Keratinocyte (primary cell): ENCODE results near the gene SP140L. TPM values are rescaled to one million over a fixed set of nuclear protein-coding genes. Genes with fewer than 3 reads are reported as not detected.

Experiments
- DNase-seq: peaks from one replicate; pipeline ENCODE4 v3.0.0-alpha.2; 2011; ENCODE audit warnings: low read depth, missing footprints, low spot score
- FAIRE-seq: peaks from 2 replicates; lab custom pipeline; 2011; peaks lifted over from hg19 to GRCh38; lab: Jason Lieb, UNC
- H2AFZ ChIP-seq: 2 replicates; pipeline ENCODE4 v1.6.0; 2012; ENCODE audit warnings: low read length, control low read depth, inconsistent platforms; ENCODE audit not compliant: control insufficient read depth
- H3K27ac ChIP-seq: 2 replicates; pipeline ENCODE4 v1.5.1; 2011; ENCODE audit warnings: low read length; ENCODE audit not compliant: control insufficient read depth, insufficient read depth
- H3K27me3 ChIP-seq: 3 replicates; pipeline ENCODE4 v1.6.0; 2011; ENCODE audit warnings: low read length; ENCODE audit not compliant: control insufficient read depth, insufficient read depth; ENCODE audit errors: extremely low read depth
- H3K36me3 ChIP-seq, 2 experiments: 2 replicates in 1 of 2; 3 replicates in 1 of 2; pipeline ENCODE4 v1.5.1; 2011; ENCODE audit warnings: low read length in 2 of 2, mild to moderate bottlenecking in 1 of 2; ENCODE audit not compliant: control insufficient read depth in 2 of 2, insufficient read depth in 2 of 2; ENCODE audit errors: extremely low read depth in 1 of 2
- H3K4me1 ChIP-seq: 3 replicates; pipeline ENCODE4 v1.5.1; 2011; ENCODE audit warnings: low read length; ENCODE audit not compliant: control insufficient read depth, insufficient read depth; ENCODE audit errors: extremely low read depth
- H3K4me2 ChIP-seq: 3 replicates; pipeline ENCODE4 v1.6.0; 2011; ENCODE audit warnings: low read depth, low read length; ENCODE audit not compliant: control insufficient read depth, insufficient read depth; ENCODE audit errors: extremely low read depth
- H3K4me3 ChIP-seq, 3 experiments: fragments of 200-600 bp in 1 of 3; sonication (generic) in 1 of 3; 2 replicates in 2 of 3; 3 replicates in 1 of 3; pipeline ENCODE4 v1.5.1; 2011 to 2016; ENCODE audit warnings: low read length in 3 of 3, mild to moderate bottlenecking in 3 of 3, control low read depth in 2 of 3, inconsistent platforms in 1 of 3, low read depth in 1 of 3, mixed read lengths in 1 of 3, mixed run types in 1 of 3, moderate library complexity in 1 of 3; ENCODE audit not compliant: control insufficient read depth in 2 of 3, insufficient read depth in 2 of 3; ENCODE audit errors: extremely low read depth in 1 of 3
- H3K79me2 ChIP-seq: 2 replicates; pipeline ENCODE4 v1.6.0; 2012; ENCODE audit warnings: low read length; ENCODE audit not compliant: control insufficient read depth, insufficient read depth
- H3K9ac ChIP-seq: 3 replicates; pipeline ENCODE4 v1.6.0; 2011; ENCODE audit warnings: low read length; ENCODE audit not compliant: control insufficient read depth, insufficient read depth; ENCODE audit errors: extremely low read depth
- H3K9me1 ChIP-seq: 3 replicates; pipeline ENCODE4 v1.6.0; 2011; ENCODE audit warnings: low read length; ENCODE audit not compliant: control insufficient read depth, insufficient read depth; ENCODE audit errors: extremely low read depth
- H3K9me3 ChIP-seq: 2 replicates; pipeline ENCODE4 v1.5.1; 2012; ENCODE audit warnings: low read depth, low read length; ENCODE audit not compliant: control insufficient read depth
- H4K20me1 ChIP-seq: 3 replicates; pipeline ENCODE4 v1.6.0; 2011; ENCODE audit warnings: low read length; ENCODE audit not compliant: control insufficient read depth, insufficient read depth; ENCODE audit errors: extremely low read depth
- EZH2 ChIP-seq: IDR thresholded peaks from one replicate; pipeline ENCODE4 v1.6.1; 2012; ENCODE audit warnings: inconsistent platforms, mild to moderate bottlenecking, low read length, moderate library complexity
- dilution Hi-C: fragments of 300-500 bp; cut with MboI; formaldehyde crosslinking; loops from one replicate; pipeline ENCODE4 v1.7.0; 2020; ENCODE audit warnings: low sequenced_read_pairs; ENCODE audit not compliant: extremely low pct_ligation_motif_present
- polyA minus RNA-seq, 3 experiments: library from RNA; depleted of rRNA, polyadenylated mRNA; stranded (reverse); fragments of >200 nt; gene quantifications; 1 replicate in 1 of 3; 2 replicates in 1 of 3; 3 replicates in 1 of 3; pipeline ENCODE4 v1.2.3, GENCODE V29; 2011
- polyA plus RNA-seq, 5 experiments: library from polyadenylated mRNA; depleted of rRNA in 3 of 5; stranded (reverse) in 3 of 5; stranded (forward) in 1 of 5; unstranded in 1 of 5; fragments of >200 nt; gene quantifications; 1 replicate in 1 of 5; 2 replicates in 3 of 5; 3 replicates in 1 of 5; pipeline versions ENCODE4 v1.2.1 to v1.2.3, GENCODE V29; 2011 to 2012; ENCODE audit warnings: missing spikeins in 2 of 5, low read depth in 1 of 5, low replicate concordance in 1 of 5
- TF ChIP-seq, protein P1 (sequence below), 3 experiments: IDR thresholded peaks in 1 of 3; conservative IDR thresholded peaks in 1 of 3; optimal IDR thresholded peaks in 1 of 3; 2 replicates in 2 of 3; 3 replicates in 1 of 3; pipeline versions ENCODE3 to v1.5.1; 2011; ENCODE audit warnings: low read length in 3 of 3, mild to moderate bottlenecking in 3 of 3, moderate library complexity in 2 of 3, control low read depth in 1 of 3, inconsistent platforms in 1 of 3; ENCODE audit not compliant: insufficient read depth in 2 of 3; ENCODE audit errors: extremely low read depth in 1 of 3

Gene SP140L
- polyA plus RNA-seq (9.0 to 10.8 TPM (median 9.4 TPM) in 3 replicates), polyA minus RNA-seq (4.8 to 12.9 TPM (median 7.4 TPM) in 3 replicates)
- 6.6 TPM for polyA plus RNA-seq (2011; ENCODE audit: low read depth)
- 5.7 and 8.0 TPM in 2 replicates for polyA plus RNA-seq (2011; cell fraction: cytosol; rRNA removed)
- polyA plus RNA-seq (2011; cell fraction: nucleus; rRNA removed) = 22.7 and 28.1 TPM in 2 replicates
- polyA plus RNA-seq (2012; ENCODE audit: low replicate concordance) = 3.0 and 11.2 TPM in 2 replicates
- polyA minus RNA-seq (2011; cell fraction: cytosol; rRNA and poly(A)+ RNA removed) = 2.3 TPM
- 8.0 and 16.0 TPM in 2 replicates for polyA minus RNA-seq (2011; cell fraction: nucleus; rRNA and poly(A)+ RNA removed)

DNA sequence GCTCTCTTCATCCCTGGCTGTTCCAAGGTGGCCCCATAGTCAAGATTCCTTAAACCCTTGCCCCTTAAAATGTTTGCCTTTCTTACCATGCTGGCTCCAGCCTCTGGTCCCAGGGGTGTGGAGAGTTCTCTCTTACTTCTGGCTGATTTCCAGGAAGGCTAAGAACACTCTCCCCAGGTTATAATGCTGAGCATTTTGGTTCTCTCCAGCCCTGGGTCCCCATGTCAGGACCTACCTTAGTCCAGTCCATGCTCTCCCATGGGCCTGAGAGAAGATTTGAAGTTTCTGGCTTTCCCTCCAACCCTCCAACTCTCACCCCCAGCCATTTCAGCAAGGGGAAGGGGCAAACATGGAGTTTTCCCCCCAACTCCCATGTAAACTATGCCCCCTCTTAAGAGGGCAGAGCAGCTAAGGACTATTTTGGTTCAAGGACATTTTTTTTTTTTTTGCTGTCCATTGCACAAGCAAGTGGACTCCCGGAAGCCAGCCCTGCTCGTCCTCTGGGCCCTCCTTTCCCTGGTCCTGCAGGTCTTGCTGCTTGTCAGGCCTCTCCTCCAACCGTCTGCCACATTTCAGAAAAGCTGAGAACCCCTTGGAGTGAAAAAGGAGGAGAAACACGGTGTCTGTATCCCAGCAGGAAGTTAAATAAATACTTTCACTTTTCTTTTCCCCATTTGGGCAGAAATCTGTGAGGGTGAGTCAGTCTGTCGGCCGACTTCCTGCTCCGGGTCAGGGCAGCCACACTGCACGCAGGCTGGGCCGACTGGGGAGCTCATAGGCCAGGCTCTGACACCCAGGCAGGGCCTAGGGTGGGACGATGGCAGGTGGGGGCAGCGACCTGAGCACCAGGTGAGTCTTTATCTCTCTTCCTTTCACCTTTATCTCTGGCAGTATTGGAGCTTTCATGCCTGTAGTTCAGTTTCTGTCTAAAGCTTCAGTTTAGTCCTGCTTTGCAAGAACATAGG is at the start of gene SP140L:
Gene SP140L, plus strand, starts transcription at position 741 of the 965 bp plus-strand sequence. Its CDS starts 77 bp downstream, at position 818.
- dilution Hi-C loops = no loop called here
- Histone ChIP-seq H3K4me2 (peak within 1 kb of the TSS; percentile 97), H3K79me2 (peaks cover 10% of the 10 kb centered on the region), H3K4me1 (peaks cover 16% of the 10 kb centered on the region), H4K20me1 (no peaks in the 10 kb centered on the region), H3K27me3 (no peaks in the 10 kb centered on the region), H3K9me3 (no peaks in the 10 kb centered on the region), H3K4me3 (peak within 1 kb of the TSS; percentile 37 to 91 (median 84)), H2AFZ (peak within 1 kb of the TSS; percentile 96), H3K9ac (peak within 1 kb of the TSS; percentile 76), H3K36me3 (no peaks in the 10 kb centered on the region), H3K27ac (peak within 1 kb of the TSS; percentile 83), H3K9me1 (no peaks in the 10 kb centered on the region)
- TF ChIP-seq EZH2 = no peak
- TF ChIP-seq, protein P1, sequence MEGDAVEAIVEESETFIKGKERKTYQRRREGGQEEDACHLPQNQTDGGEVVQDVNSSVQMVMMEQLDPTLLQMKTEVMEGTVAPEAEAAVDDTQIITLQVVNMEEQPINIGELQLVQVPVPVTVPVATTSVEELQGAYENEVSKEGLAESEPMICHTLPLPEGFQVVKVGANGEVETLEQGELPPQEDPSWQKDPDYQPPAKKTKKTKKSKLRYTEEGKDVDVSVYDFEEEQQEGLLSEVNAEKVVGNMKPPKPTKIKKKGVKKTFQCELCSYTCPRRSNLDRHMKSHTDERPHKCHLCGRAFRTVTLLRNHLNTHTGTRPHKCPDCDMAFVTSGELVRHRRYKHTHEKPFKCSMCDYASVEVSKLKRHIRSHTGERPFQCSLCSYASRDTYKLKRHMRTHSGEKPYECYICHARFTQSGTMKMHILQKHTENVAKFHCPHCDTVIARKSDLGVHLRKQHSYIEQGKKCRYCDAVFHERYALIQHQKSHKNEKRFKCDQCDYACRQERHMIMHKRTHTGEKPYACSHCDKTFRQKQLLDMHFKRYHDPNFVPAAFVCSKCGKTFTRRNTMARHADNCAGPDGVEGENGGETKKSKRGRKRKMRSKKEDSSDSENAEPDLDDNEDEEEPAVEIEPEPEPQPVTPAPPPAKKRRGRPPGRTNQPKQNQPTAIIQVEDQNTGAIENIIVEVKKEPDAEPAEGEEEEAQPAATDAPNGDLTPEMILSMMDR (optimal IDR thresholded peaks at IDR 0.05 in 1 of 3, IDR thresholded peaks at IDR 0.05 in 1 of 3, conservative IDR thresholded peaks at IDR 0.05 in 1 of 3; ENCODE audit: extremely low read depth in 1 of 3, insufficient read depth in 2 of 3, low read length in 3 of 3) = no peak
- DNase-seq (peak; percentile 7), FAIRE-seq (peak; percentile 68)

DNA sequence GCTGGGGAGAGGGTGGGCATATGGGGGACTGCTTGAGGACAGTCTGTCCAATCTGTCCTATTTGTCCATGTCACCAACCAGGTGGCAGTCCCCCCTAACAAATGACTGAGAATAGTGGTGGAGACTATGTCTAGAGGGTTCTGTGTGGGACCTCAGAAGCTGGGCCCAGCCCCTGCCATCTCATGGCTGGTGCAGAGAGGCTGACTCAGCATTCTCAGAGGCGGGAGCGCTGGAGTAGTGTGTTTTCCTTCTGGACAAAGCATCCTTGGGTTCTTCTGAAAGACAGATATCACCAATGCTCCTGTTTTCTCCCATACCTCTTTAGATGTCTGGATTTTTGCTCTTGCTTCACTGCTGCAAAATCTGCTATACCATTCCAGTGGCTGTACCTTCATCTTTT is 44.1 kb upstream of the SP140L start:
- FAIRE-seq = no peak
- H3K4me1 ChIP-seq = no peaks in the 10 kb centered on the region
- H4K20me1 ChIP-seq = no peaks in the 10 kb centered on the region
- TF ChIP-seq EZH2 = no peak
- TF ChIP-seq, protein P1 (optimal IDR thresholded peaks at IDR 0.05 in 1 of 3, IDR thresholded peaks at IDR 0.05 in 1 of 3, conservative IDR thresholded peaks at IDR 0.05 in 1 of 3; ENCODE audit: extremely low read depth in 1 of 3, insufficient read depth in 2 of 3, low read length in 3 of 3) = no peak
- DNase-seq = no peak
- H3K27me3 ChIP-seq = no peaks in the 10 kb centered on the region
- H3K36me3 ChIP-seq = no peaks in the 10 kb centered on the region
- dilution Hi-C loops = no loop called here
- no peaks in the 10 kb centered on the region for H3K9me3 ChIP-seq
- H3K4me3 ChIP-seq = no peak overlapping the region
- H3K9ac ChIP-seq = no peak overlapping the region
- H3K27ac ChIP-seq = no peak overlapping the region
- no peaks in the 10 kb centered on the region for H3K9me1 ChIP-seq
- no peaks in the 10 kb centered on the region for H3K79me2 ChIP-seq
- H3K4me2 ChIP-seq = no peak overlapping the region
- H2AFZ ChIP-seq = no peak overlapping the region
